Measurements from ENCODE around the gene PCBP3. TPM values are rescaled to one million over a fixed set of nuclear protein-coding genes. Genes with fewer than 3 reads are reported as not detected.
"Not testable (repeated sequence)": the region's sequence is repeated elsewhere in the genome, so short reads cannot be mapped to it uniquely, and the experiment has no call there.

The PCBP3 gene
- total RNA-seq, 1 donor from 2014 or later, result 4.9 TPM

GRCh38 chr21:45891388-45892155 is 248.0 kb downstream of the PCBP3 start:
- no peak for DNase-seq (ENCODE audit: low spot score)
- intact Hi-C loops (cut with DNase I), result no loop called here

GRCh38 chr21:45892156-45892915 is 248.8 kb downstream of the PCBP3 start:
- intact Hi-C loops (cut with DNase I), result no loop called here
- no peak for DNase-seq (ENCODE audit: low spot score)

GRCh38 chr21:45892916-45893739 is 249.6 kb downstream of the PCBP3 start:
- intact Hi-C loops (cut with DNase I), result no loop called here
- no peak for DNase-seq (ENCODE audit: low spot score)

GRCh38 chr21:45893740-45894449 is 250.4 kb downstream of the PCBP3 start:
- DNase-seq (ENCODE audit: low spot score), result no peak
- intact Hi-C loops (cut with DNase I), result no loop called here

- intact Hi-C loops (cut with DNase I), result no loop called here
- DNase-seq (ENCODE audit: low spot score), result no peak
Observed at GRCh38 chr21:45894450-45894825, 250.9 kb downstream of the PCBP3 start.

- DNase-seq (ENCODE audit: low spot score), result no peak
- intact Hi-C loops (cut with DNase I), result no loop called here
Observed at GRCh38 chr21:45894906-45895777, 251.6 kb downstream of the PCBP3 start.

- DNase-seq (ENCODE audit: low spot score), result no peak
- intact Hi-C loops (cut with DNase I), result no loop called here
Observed at GRCh38 chr21:45895778-45896370, 252.3 kb downstream of the PCBP3 start.

- DNase-seq (ENCODE audit: low spot score); intact Hi-C loops (cut with DNase I): not testable (repeated sequence)
Observed at GRCh38 chr21:45896431-45896830, 252.9 kb downstream of the PCBP3 start.

GRCh38 chr21:45897191-45898027 is 253.9 kb downstream of the PCBP3 start:
- intact Hi-C loops (cut with DNase I), result no loop called here
- DNase-seq (ENCODE audit: low spot score), result no peak

GRCh38 chr21:45898028-45898350 is 254.5 kb downstream of the PCBP3 start:
- intact Hi-C loops (cut with DNase I), result no loop called here
- no peak for DNase-seq (ENCODE audit: low spot score)

- intact Hi-C loops (cut with DNase I), result no loop called here
- DNase-seq (ENCODE audit: low spot score), result no peak
Observed at GRCh38 chr21:45898781-45899180, 255.3 kb downstream of the PCBP3 start.

GRCh38 chr21:45899317-45900033 is 255.9 kb downstream of the PCBP3 start:
- DNase-seq (ENCODE audit: low spot score), result no peak
- intact Hi-C loops (cut with DNase I), result no loop called here

- no peak for DNase-seq (ENCODE audit: low spot score)
- intact Hi-C loops (cut with DNase I), result no loop called here
Observed at GRCh38 chr21:45900034-45900868, 256.7 kb downstream of the PCBP3 start.

GRCh38 chr21:45901061-45901690 is 257.7 kb downstream of the PCBP3 start:
- no peak for DNase-seq (ENCODE audit: low spot score)
- intact Hi-C loops (cut with DNase I), result no loop called here

GRCh38 chr21:45902292-45902995 is 258.9 kb downstream of the PCBP3 start:
- no peak for DNase-seq (ENCODE audit: low spot score)
- intact Hi-C loops (cut with DNase I), result no loop called here

All from cardiac septum (tissue), 1 donor.